HL-60 (cell line): ENCODE data around the gene IL15.

Experiments
- DNase-seq, 2 experiments: peaks; one replicate each; pipeline ENCODE4 v3.0.0-alpha.2; 2010 to 2020; ENCODE audit warnings: low read depth in 1 of 2, low spot score in 1 of 2
- H3K27ac ChIP-seq: fragments of 250-450 bp; sonication (Bioruptor Pico); replicated peaks from 2 replicates; pipeline ENCODE4 v1.5.1; 2020; ENCODE audit warnings: mild to moderate bottlenecking, moderate library complexity
- H3K27me3 ChIP-seq: fragments of 250-450 bp; sonication (Bioruptor Pico); 2 replicates; pipeline ENCODE4 v1.5.1; 2021; ENCODE audit warnings: mild to moderate bottlenecking, moderate library complexity; ENCODE audit not compliant: insufficient read depth, poor library complexity, severe bottlenecking
- H3K4me3 ChIP-seq: replicated peaks from 2 replicates; pipeline ENCODE4 v1.5.1; 2011; ENCODE audit warnings: mild to moderate bottlenecking, control low read depth, low read length; ENCODE audit not compliant: insufficient read depth
- CTCF ChIP-seq: IDR thresholded peaks from one replicate; pipeline ENCODE4 v1.5.1; 2011; ENCODE audit warnings: low read length, control low read depth, inconsistent platforms; ENCODE audit not compliant: insufficient read depth
- GABPA ChIP-seq: IDR thresholded peaks from 2 replicates; pipeline ENCODE4 v1.6.1; 2012; ENCODE audit warnings: low read depth
- POLR2AphosphoS5 ChIP-seq: IDR thresholded peaks from 2 replicates; pipeline ENCODE4 v1.6.1; 2012; ENCODE audit warnings: low read depth
- REST ChIP-seq: IDR thresholded peaks from 2 replicates; pipeline ENCODE4 v1.6.1; 2012; ENCODE audit warnings: low read depth; ENCODE audit not compliant: insufficient replicate concordance
- SPI1 ChIP-seq: IDR thresholded peaks from 2 replicates; pipeline ENCODE4 v1.6.1; 2012; ENCODE audit warnings: low read depth, mild to moderate bottlenecking, borderline replicate concordance

Gene IL15

GRCh38 chr4:141652161-141652778 is 15.9 kb downstream of the IL15 start:
- H3K27me3 ChIP-seq: no peaks in the 10 kb centered on the region
- DNase-seq: no peak
- no peak overlapping the region for H3K27ac ChIP-seq
- no peak overlapping the region for H3K4me3 ChIP-seq
- no peak for TF ChIP-seq SPI1
- TF ChIP-seq REST: no peak
- no peak for TF ChIP-seq GABPA
- TF ChIP-seq CTCF: no peak
- TF ChIP-seq POLR2AphosphoS5: no peak

- DNase-seq: no peak
- Histone ChIP-seq H3K4me3 (no peak overlapping the region), H3K27me3 (no peaks in the 10 kb centered on the region), H3K27ac (no peak overlapping the region)
- TF ChIP-seq SPI1: no peak
- TF ChIP-seq CTCF: no peak
- TF ChIP-seq GABPA: no peak
- TF ChIP-seq REST: no peak
- no peak for TF ChIP-seq POLR2AphosphoS5
Observed at GRCh38 chr4:141654098-141654497, 17.7 kb downstream of the IL15 start.

GRCh38 chr4:141656031-141656430 is 19.6 kb downstream of the IL15 start:
- DNase-seq: no peak
- no peak overlapping the region for H3K27ac ChIP-seq
- TF ChIP-seq CTCF (no peak), REST (no peak)
- no peak overlapping the region for H3K4me3 ChIP-seq
- H3K27me3 ChIP-seq: no peaks in the 10 kb centered on the region
